TTC549 (cell line): Measurements from ENCODE around the gene CCDC86.

ENCODE experiments used
- FAIRE-seq: peaks from 2 replicates; lab custom pipeline; 2012; peaks lifted over from hg19 to GRCh38; lab: Jason Lieb, UNC

The CCDC86 gene

GRCh38 chr11:60868682-60869450 is 27.0 kb downstream of the CCDC86 start:
- FAIRE-seq = no peak

DNA sequence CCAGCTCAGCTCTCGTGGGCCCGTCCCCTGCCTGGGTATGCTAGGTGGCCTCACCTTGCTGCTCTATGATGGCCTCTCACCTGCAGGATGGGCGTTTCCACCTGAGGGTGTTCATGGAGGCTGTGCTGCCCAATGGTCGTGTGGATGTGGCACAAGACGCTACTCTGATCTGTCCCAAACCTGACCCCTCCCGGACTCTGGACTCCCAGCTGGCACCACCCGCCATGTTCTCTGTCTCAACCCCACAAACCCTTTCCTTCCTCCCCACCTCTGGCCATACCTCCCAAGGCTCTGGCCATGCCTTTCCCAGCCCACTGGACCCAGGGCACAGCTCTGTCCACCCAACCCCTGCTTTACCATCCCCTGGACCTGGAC is 27.5 kb downstream of the CCDC86 start:
- no peak for FAIRE-seq

DNA sequence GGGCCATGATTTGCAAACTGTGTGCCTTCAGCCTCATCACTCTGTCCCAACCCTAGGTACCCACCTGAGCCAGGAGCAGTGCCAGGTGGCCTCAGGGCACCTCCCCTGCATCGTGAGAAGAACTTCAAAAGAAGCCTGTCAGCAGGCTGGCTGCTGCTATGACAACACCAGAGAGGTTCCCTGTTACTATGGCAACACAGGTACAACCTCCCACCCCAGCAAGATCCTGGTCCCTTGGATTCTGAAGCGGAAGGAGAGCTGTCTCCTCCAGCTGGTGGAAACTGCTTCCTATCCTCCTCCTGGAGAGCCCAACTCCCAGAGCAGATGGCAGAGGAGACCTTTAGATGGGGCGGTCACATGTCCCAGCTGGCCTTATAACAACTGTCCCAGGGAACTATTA is 28.4 kb downstream of the CCDC86 start:
- FAIRE-seq = no peak

DNA sequence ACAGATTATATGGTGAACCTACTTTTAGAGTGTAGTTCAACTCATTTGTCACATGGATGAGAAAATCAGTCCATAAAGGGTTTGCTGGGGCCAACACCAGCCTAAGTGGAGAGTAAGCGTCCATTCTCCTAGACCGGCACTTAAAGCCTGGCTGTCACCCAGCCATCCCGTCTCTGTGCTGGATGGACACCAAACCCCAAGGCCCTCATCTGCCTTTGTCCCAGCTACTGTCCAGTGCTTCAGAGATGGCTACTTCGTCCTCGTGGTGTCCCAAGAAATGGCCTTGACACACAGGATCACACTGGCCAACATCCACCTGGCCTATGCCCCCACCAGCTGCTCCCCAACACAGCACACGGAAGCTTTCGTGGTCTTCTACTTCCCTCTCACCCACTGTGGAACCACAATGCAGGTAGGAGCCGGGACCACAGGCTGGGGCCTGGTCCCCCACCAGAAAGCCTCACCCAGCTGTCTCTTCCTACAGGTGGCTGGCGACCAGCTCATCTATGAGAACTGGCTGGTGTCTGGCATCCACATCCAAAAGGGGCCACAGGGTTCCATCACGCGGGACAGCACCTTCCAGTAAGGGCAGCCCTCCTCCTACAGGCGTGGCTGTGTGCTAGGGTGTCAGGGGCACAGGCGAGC is 28.9 kb downstream of the CCDC86 start:
- FAIRE-seq = no peak

DNA sequence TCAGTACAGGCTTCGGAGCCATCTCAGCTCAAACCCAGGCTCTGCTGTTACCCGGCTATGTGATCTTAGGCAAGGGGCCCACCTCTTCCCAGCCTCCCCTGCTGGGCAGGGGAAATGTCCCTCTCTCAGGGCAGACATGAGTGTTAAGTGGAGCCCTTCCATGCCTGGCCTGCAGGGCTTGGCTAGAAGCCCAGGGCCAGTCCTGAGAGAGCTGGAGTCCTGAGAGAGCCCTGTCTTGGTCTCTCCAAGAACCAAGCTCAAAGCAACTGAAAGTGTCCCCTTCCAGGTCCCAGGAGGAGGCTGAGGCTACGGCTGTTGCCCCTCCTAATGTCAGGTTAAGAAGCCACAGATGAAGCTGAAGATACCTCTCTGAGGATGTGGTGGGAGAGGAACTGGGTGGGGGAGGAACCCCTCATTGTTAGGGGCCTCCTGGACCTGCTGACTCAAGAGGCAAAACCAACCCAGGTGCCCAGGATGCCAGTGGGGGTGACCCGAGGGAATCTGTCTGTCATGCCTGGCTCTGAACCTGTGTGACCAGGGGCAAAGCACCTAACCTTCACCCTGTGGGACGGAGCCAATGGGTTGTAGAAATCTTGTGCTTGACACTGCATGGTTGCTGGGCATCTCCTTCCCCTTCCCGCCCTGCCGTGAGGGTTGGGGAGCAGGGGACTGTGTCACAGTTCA is 29.6 kb downstream of the CCDC86 start:
- no peak for FAIRE-seq

GRCh38 chr11:60872124-60872960 is 30.4 kb downstream of the CCDC86 start:
- no peak for FAIRE-seq

DNA sequence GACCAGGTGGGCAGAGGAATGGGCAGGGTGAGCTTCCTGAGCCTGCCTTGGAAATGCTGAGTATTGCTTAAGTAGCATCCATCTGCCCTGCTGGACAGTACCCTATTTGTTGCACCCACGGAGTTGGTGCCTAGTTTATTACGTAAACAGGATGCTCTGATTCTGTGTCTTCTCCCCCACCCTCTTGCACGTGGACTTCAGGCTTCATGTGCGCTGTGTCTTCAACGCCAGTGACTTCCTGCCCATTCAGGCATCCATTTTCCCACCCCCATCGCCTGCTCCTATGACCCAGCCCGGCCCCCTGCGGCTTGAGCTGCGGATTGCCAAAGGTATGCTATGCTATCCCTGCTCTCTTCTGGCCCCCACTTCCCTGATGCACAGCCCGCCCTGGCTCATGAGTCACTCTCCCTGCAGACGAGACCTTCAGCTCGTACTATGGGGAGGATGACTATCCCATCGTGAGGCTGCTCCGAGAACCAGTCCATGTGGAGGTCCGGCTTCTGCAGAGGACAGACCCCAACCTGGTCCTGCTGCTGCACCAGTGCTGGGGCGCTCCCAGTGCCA is 31.1 kb downstream of the CCDC86 start:
- no peak for FAIRE-seq

DNA sequence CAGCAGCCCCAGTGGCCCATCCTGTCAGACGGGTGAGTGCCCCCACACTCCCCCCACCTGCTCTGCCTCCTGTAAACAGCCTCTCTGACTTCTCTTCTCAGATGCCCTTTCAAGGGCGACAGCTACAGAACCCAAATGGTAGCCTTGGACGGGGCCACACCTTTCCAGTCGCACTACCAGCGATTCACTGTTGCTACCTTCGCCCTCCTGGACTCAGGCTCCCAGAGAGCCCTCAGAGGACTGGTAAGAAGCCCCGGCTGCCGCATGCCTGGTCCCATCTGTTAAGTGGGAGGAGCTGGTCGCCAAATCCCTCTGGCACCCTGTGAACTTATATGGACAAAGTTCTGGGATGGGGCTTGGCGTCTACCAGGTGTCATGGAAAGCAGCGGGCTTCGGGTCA is 31.6 kb downstream of the CCDC86 start:
- FAIRE-seq = no peak

GRCh38 chr11:60874421-60875365 is 32.8 kb downstream of the CCDC86 start:
- FAIRE-seq = no peak

GRCh38 chr11:60875366-60876167 is 33.7 kb downstream of the CCDC86 start:
- no peak for FAIRE-seq

DNA sequence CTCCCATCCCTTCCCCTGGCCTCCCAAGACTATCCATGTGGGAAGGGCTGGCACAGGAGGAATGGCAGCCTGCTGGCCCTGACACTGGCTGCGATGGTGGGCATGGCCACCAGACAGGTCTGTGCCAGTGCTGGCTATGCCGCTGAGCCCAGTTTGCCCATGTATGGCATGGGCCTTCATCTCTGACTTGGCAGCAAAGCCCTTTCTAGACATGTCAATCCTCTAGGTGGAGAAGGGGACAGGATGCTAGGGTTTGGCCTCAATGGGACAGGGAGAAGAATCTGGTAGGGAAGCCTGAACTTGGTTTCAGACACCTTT is 34.2 kb downstream of the CCDC86 start:
- no peak for FAIRE-seq

DNA sequence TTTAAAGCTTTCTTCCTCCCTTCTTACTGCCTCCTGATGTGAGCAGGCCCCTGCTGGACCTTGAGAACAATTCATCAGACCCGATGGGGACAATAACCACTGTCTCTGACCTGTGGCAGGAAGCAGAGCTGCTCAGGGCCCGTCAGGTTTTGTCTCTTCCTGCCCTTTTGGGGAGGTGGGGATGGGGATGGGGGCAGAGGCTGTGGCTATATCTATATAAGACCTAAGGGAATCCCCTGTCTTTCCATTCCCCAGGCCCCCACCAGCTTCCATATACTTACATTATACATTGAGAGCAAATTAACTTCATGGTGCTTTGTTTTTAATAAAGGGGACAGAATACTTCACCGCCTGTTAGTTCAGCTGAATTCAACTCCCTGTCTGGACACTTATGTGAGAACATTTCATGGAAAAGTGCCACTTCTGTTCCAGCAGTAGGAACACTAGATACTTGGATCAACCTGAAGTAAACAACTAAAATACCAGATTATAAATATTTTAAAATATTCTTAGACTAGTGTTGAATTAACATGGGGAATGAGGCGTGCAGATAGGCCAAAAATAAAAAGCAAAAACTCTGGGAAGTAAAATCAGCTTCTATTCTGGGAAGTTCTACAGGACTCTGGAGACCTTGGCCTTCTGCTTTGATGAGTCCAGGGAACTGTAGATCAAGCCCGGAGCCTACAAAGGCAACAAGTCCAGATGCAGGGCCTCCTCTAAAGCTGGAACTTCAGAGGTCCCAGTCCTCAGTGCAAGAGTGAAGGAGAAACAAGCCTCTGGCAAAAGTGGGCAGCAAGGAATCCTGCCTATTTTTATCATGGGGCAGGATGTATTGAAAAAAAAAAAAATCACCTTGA is 36.6 kb downstream of the CCDC86 start:
- no peak for FAIRE-seq

GRCh38 chr11:60879104-60879503 is 37.2 kb downstream of the CCDC86 start:
- FAIRE-seq = no peak

GRCh38 chr11:60879971-60880588 is 38.2 kb downstream of the CCDC86 start:
- FAIRE-seq = no peak

DNA sequence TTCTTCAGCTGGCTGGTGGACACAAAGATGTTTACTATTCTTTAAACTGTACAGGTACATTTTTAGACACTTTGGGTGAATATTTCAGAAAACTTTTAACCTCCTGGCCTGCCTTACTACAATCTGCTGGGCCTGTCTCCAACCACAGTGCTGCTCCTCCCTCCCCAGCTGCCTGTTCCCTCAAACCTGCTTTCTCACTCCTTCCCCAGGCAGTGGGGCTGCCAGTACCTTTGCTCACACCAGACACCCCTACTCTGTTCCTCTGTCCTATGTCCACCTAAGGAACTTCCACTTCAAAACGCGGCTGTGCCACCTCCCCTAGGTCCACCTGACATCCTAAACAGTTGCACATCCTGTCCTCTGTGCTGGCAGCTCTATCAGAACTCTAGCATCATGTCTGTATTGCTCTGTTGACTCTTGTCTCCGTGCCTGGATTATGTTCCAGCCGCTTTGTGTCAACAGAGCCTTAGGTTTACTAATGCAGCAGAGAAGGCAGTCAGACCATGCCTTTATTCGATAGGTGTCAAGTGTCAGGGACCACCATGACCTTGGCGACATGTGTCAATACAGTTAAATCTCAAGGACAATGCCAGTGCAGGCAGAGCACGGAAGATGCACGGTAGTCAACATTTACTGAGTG is 38.9 kb downstream of the CCDC86 start:
- FAIRE-seq = no peak

GRCh38 chr11:60887556-60887955 is 45.6 kb downstream of the CCDC86 start:
- no peak for FAIRE-seq

- no peak for FAIRE-seq
Observed at GRCh38 chr11:60889869-60890311, 48.0 kb downstream of the CCDC86 start.

GRCh38 chr11:60890696-60891095 is 48.8 kb downstream of the CCDC86 start:
- FAIRE-seq = no peak
